Panc1 (cell line): ENCODE measurements around the gene AK4.

Experiments
- POLR2AphosphoS5 ChIP-seq: IDR thresholded peaks from 2 replicates; pipeline ENCODE4 v1.6.1; 2012; ENCODE audit warnings: mild to moderate bottlenecking, low read depth, low read length, moderate library complexity
- REST ChIP-seq, 2 experiments: IDR thresholded peaks; 2 replicates each; pipeline ENCODE4 v1.6.1; 2011 to 2012; ENCODE audit warnings: low read depth in 2 of 2, control low read depth in 1 of 2, low read length in 1 of 2, mild to moderate bottlenecking in 1 of 2, moderate library complexity in 1 of 2; ENCODE audit not compliant: insufficient read depth in 1 of 2
- SIN3A ChIP-seq: IDR thresholded peaks from 2 replicates; pipeline ENCODE4 v1.6.1; 2012; ENCODE audit warnings: low read depth, mild to moderate bottlenecking, low read length, moderate library complexity, borderline replicate concordance; ENCODE audit not compliant: insufficient read depth
- TCF7L2 ChIP-seq: IDR thresholded peaks from 2 replicates; pipeline ENCODE4 v1.6.1; 2011; ENCODE audit warnings: mild to moderate bottlenecking, low read depth, low read length, inconsistent platforms
- TF ChIP-seq, protein P1 (sequence below): fragments of 450-650 bp; IDR thresholded peaks from 2 replicates; pipeline ENCODE4 v1.5.1; 2017; ENCODE audit warnings: mild to moderate bottlenecking

DNA sequence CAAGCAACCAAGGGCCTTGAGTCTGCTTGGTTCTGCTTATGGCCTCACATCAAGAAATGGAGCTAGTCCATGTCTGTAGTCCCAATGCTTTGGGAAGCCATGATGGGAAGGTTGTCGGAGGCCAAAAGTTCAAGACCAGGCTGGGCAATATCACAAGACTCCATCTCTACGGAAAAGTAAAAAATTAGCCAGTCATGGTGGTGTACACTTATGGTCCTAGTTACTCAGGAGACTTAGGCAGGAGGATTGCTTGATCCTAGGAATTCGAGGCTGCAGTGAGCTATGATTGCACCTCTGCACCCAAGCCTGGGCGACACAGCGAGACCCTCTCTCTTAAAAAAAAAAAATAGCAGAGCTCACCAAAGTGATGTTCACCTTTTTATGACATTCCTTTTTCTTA, 81.2 kb downstream of the AK4 start:
- TF ChIP-seq, protein P1, sequence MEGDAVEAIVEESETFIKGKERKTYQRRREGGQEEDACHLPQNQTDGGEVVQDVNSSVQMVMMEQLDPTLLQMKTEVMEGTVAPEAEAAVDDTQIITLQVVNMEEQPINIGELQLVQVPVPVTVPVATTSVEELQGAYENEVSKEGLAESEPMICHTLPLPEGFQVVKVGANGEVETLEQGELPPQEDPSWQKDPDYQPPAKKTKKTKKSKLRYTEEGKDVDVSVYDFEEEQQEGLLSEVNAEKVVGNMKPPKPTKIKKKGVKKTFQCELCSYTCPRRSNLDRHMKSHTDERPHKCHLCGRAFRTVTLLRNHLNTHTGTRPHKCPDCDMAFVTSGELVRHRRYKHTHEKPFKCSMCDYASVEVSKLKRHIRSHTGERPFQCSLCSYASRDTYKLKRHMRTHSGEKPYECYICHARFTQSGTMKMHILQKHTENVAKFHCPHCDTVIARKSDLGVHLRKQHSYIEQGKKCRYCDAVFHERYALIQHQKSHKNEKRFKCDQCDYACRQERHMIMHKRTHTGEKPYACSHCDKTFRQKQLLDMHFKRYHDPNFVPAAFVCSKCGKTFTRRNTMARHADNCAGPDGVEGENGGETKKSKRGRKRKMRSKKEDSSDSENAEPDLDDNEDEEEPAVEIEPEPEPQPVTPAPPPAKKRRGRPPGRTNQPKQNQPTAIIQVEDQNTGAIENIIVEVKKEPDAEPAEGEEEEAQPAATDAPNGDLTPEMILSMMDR, result no peak
- no peak for TF ChIP-seq POLR2AphosphoS5
- TF ChIP-seq SIN3A, result no peak
- TF ChIP-seq REST (IDR thresholded peaks at IDR 0.05; ENCODE audit: insufficient read depth in 1 of 2, low read depth in 2 of 2, low read length in 1 of 2), result no peak
- no peak for TF ChIP-seq TCF7L2
